ENCODE data around the gene DDX42.

GRCh38 chr17:63766754-63767153 lies 7.2 kb upstream of the DDX42 start:
- TF ChIP-seq CTCF (IDR thresholded peaks at IDR 0.05 in 2 of 3, conservative IDR thresholded peaks at IDR 0.05 in 1 of 3; ENCODE audit: borderline replicate concordance in 1 of 3, insufficient read depth in 1 of 3, low read depth in 2 of 3, low read length in 2 of 3) (no peak), EZH2 (IDR thresholded peaks at IDR 0.05) (no peak), REST (IDR thresholded peaks at IDR 0.05; ENCODE audit: low read depth) (no peak), POLR2A (IDR thresholded peaks at IDR 0.05; ENCODE audit: borderline replicate concordance, extremely low read depth, insufficient read depth, insufficient read length) (no peak), ZFX (IDR thresholded peaks at IDR 0.05) (no peak), YY1 (IDR thresholded peaks at IDR 0.05; ENCODE audit: extremely low read depth, insufficient replicate concordance, low read depth, low read length) (no peak), POLR2AphosphoS5 (IDR thresholded peaks at IDR 0.05; ENCODE audit: low read depth, low read length) (no peak), ELF1 (IDR thresholded peaks at IDR 0.05; ENCODE audit: borderline replicate concordance, low read depth) (no peak), EGR1 (IDR thresholded peaks at IDR 0.05; ENCODE audit: low read depth) (no peak), CEBPB (IDR thresholded peaks at IDR 0.05; ENCODE audit: low read depth) (no peak)
- TF ChIP-seq, protein P1, sequence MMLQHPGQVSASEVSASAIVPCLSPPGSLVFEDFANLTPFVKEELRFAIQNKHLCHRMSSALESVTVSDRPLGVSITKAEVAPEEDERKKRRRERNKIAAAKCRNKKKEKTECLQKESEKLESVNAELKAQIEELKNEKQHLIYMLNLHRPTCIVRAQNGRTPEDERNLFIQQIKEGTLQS (IDR thresholded peaks at IDR 0.05), result no peak
